Stimulated activated CD8-positive, alpha-beta memory T cell treated with anti-CD3 and anti-CD28 coated beads, Interleukin-12 subunit alpha, Interleukin-12 subunit beta, amount 100 ng/mL, for 4 hours (primary cell): Measurements from ENCODE around the gene NDUFS5.
"Not testable (repeated sequence)": the region's sequence is repeated elsewhere in the genome, so short reads cannot be mapped to it uniquely, and the experiment has no call there.

Source experiments
- DNase-seq: peaks from one replicate; pipeline ENCODE4 v3.0.0-alpha.2; 2020; ENCODE audit warnings: low read depth

The NDUFS5 gene

GRCh38 chr1:39016604-39017171 lies 9.5 kb upstream of the NDUFS5 start:
- DNase-seq, result no peak

- DNase-seq, result no peak
Measured at GRCh38 chr1:39017266-39017665, 8.9 kb upstream of the NDUFS5 start.

- not testable (repeated sequence) for DNase-seq
Measured at GRCh38 chr1:39020494-39020893, 5.7 kb upstream of the NDUFS5 start.

GRCh38 chr1:39021426-39021825 lies 4.7 kb upstream of the NDUFS5 start:
- DNase-seq, result no peak

DNA sequence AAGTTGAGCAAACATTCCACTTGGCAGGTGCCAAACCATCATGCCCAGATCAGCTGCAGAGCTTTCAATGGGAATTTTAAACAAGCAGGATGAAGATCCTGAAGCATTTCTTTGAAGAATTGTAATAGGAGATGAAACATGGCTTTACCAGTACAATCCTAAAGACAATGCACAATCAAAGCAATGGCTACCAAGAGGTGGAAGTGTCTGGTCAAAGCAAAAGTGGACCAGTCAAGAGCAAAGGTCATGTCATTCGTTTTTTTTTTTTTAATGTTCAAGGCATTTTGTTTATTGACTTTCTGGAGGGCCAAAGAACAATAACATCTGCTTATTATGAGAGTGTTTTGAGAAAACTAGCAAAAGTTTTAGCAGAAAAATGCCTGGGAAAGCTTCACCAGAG lies 3.0 kb upstream of the NDUFS5 start:
- no peak for DNase-seq

DNA sequence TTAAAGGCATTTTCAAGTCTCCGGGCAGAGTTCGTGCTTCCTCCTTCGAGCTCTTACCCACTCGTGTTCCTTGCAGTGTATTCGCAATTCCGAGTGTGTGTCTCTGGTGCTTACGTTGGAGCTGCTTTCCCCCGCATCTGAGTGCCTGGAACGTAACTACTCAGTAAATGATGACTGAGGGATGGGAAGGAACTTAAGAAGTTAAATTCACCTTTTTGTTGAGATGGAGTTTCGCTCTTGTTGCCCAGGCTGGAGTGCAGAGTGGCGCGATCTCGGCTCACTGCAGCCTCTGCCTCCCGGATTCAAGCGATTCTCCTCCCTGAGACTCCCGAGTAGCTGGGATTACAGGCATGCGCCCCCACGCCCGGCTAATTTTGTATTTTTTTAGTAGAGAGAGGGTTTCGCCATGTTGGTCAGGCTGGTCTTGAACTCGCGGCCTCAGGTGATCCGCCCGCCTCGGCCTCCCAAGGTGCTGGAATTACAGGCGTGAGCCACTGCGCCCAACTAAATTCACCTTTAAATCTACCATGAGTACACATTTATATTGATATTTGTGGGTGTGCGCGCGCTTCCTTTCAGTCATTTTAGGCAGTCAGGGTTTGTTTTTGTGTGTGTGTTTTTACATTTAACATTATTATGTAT lies 837 bp downstream of the NDUFS5 start:
- DNase-seq, result no peak

GRCh38 chr1:39034114-39034654 lies 8.0 kb downstream of the NDUFS5 start:
- DNase-seq, result no peak

DNA sequence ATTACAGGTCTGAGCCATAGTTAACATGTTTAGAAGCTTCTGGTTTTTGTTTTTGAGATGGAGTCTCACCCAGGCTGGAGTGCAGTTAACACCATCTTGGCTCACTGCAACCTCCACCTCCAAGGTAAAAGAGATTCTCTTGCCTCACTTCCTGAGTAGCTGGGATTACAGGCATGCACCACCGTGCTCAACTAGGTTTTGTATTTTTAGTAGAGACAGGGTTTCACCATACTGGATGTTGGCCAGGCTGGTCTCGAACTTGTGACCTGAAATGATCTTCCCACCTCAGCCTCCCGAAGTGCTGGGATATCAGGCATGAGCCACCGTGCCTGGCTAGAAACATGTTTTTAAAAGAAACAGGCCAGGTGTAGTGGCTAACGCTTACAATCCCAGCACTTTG lies 10.5 kb downstream of the NDUFS5 start:
- DNase-seq, result no peak

DNA sequence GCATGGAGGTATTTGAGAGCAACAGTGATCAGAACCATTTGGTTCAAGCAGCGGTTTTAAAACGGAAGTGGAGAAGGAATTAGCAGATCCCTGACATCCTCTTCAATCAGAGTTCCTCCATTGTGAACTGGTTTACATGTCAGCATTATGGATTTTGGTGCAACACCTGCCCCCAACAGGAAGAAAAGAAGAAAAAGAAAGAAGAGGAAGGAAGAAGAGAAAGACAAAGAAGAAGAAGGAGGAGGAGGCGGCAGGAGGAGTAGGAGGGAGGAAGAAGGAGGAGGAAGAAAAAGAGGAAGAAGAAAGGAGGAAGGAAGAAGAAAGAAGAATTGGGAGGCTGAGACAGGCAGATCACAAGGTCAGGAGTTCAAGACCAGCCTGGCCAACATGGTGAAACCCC lies 17.4 kb downstream of the NDUFS5 start:
- no peak for DNase-seq

DNA sequence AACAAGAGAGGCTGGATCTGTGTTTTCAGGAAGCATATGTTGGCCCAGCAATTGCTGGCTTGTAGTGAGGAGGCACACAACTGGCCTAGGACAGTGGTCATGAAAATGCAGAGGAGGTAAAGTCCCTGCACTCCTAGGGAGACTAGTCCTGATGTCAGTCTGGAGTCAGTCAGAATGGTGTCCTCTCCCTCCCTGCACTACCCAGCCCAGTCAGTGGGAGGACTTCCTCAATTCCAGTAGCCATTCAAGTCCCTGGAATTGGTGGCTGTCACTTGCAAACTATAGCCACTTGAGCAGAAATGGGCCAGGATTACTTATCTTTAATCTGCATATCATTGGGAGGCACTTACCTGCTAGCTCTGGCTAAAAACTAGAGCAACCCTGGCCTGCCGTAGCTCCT lies 18.6 kb downstream of the NDUFS5 start:
- no peak for DNase-seq

- no peak for DNase-seq
Measured at GRCh38 chr1:39045231-39045630, 19.1 kb downstream of the NDUFS5 start.

GRCh38 chr1:39046613-39047210 lies 20.6 kb downstream of the NDUFS5 start:
- DNase-seq, result no peak

- DNase-seq, result no peak
Measured at GRCh38 chr1:39047374-39048229, 21.5 kb downstream of the NDUFS5 start.

GRCh38 chr1:39048745-39049370 lies 22.7 kb downstream of the NDUFS5 start:
- no peak for DNase-seq

- DNase-seq, result no peak
Measured at GRCh38 chr1:39050001-39050400, 23.9 kb downstream of the NDUFS5 start.

DNA sequence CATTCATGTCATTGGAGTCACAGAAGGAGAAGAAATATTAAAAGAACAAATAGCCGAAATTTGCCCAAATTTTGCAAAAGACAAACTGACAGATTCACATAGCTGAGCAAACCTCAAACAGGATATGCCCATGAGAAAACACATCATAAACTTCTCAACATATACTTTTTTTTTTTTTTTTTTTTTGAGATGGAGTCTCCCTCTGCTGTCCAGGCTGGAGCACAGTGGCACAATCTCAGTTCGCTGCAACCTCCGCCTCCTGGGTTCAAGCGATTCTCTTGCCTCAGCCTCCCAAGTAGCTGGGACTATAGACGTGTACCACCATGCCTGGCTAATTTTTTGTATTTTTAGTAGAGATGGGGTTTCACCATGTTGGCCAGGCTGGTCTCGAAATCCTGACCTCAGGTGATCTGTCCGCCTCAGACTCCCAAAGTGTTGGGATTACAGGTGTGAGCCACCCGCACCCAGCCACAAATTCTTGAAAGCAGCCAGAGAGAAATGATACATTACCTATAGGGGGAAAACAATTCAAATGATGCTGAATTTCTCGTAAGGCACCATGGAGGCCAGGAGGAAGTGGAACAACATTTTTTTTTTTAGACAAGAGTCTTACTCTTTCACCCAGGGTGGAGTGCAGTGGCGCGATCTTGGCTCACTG lies 25.2 kb downstream of the NDUFS5 start:
- not testable (repeated sequence) for DNase-seq

- DNase-seq, result no peak
Measured at GRCh38 chr1:39051956-39052355, 25.8 kb downstream of the NDUFS5 start.

GRCh38 chr1:39055213-39055710 lies 29.1 kb downstream of the NDUFS5 start:
- not testable (repeated sequence) for DNase-seq

DNA sequence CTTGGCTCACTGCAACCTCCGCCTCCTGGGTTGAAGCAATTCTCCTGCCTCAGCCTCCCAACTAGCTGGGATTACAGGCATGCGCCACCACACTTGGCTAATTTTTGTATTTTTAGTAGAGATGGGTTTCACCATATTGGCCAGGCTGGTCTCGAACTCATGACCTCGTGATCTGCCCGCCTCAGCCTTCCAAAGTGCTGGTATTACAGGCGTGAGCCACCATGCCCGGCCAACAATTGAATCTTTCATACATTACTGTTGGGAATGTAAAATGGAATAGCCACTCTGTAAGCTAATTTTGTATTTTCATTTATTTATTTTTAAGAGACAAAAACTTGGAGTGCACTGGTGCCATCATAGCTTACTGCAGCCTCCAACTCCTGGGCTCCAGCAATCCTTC lies 35.4 kb downstream of the NDUFS5 start:
- DNase-seq, result not testable (repeated sequence)

DNA sequence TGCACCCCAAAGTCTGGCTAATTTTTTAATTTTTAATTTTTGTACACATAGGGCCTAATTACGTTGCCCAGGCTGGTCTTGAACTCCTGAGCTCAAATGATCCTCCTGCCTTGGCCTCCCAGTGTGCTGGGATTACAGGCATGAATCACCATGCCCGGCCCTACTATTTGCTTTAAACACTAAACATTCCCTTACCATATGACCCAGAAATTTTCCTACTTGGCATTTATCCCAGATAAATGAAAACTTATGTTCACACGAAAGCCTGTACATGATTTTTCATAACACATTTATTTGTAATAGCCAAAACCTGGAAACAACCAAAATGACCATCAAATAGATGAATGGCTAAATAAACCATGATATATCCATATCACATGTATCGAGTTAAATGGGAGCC lies 35.8 kb downstream of the NDUFS5 start:
- DNase-seq, result no peak

- no peak for DNase-seq
Measured at GRCh38 chr1:39063191-39063590, 37.0 kb downstream of the NDUFS5 start.
